ENCODE data around the gene GRIN2B.

- TF ChIP-seq CTCF (IDR thresholded peaks at IDR 0.05; ENCODE audit: low read depth, low read length) (no peak), EZH2phosphoT487 (IDR thresholded peaks at IDR 0.05; ENCODE audit: low read depth) (no peak)
Observed at GRCh38 chr12:13945236-13945635, 36.2 kb downstream of the GRIN2B start.

Measured in OCI-LY3 (cell line).